GM12865 (cell line): ENCODE data around the gene MYBL2.
A peak's percentile ranks its signal among the peaks of the same experiment; 100 is the strongest.

Source experiments
- DNase-seq: peaks from one replicate; pipeline ENCODE4 v3.0.0; 2010; ENCODE audit warnings: low read depth
- H3K4me3 ChIP-seq: 2 replicates; pipeline ENCODE4 v1.5.1; 2011; ENCODE audit warnings: mild to moderate bottlenecking, low read depth, low read length, control low read depth
- CTCF ChIP-seq: IDR thresholded peaks from 2 replicates; pipeline ENCODE4 v1.5.1; 2011; ENCODE audit warnings: low read length, control low read depth, low read depth, inconsistent platforms; ENCODE audit not compliant: insufficient read depth; ENCODE audit errors: missing control alignments

The MYBL2 gene

DNA sequence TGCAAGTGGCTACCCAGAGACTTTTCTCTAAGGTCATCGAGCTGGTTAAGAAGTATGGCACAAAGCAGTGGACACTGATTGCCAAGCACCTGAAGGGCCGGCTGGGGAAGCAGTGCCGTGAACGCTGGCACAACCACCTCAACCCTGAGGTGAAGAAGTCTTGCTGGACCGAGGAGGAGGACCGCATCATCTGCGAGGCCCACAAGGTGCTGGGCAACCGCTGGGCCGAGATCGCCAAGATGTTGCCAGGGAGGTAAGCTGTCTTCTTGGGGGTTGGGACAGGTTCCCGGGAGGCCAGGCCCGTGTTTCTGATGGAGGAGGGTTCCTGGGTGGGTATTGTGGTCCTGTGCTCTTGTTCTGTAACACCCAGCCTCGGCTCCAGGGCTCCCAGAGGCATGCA, 19.9 kb downstream of the MYBL2 start:
- no peak for TF ChIP-seq CTCF
- no peak for DNase-seq
- no peak overlapping the region for H3K4me3 ChIP-seq

DNA sequence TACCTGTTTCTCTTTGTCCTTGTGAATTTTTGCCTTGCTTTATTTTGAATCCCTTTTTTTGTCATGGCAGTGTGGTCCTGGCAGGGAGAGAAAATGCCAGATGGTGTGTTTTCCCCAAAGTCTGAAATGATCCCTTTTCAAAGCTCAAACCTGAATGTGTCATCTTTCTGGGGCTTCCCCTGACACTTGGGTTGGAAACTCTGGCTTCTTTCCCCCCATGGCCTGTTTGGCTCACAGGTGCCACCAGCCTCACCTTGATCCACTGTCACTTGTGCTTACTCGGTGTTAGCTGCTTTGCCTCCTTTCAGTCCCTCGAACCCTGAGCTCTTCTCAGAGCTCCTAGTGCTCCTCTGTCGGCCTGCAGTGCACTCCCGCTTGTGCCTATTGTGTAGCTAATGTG, 22.3 kb downstream of the MYBL2 start:
- DNase-seq, result no peak
- H3K4me3 ChIP-seq, result no peak overlapping the region
- TF ChIP-seq CTCF, result no peak

- no peak overlapping the region for H3K4me3 ChIP-seq
- no peak for TF ChIP-seq CTCF
- no peak for DNase-seq
These were observed 24.2 kb downstream of the MYBL2 start for GRCh38 chr20:43690943-43691598.

DNA sequence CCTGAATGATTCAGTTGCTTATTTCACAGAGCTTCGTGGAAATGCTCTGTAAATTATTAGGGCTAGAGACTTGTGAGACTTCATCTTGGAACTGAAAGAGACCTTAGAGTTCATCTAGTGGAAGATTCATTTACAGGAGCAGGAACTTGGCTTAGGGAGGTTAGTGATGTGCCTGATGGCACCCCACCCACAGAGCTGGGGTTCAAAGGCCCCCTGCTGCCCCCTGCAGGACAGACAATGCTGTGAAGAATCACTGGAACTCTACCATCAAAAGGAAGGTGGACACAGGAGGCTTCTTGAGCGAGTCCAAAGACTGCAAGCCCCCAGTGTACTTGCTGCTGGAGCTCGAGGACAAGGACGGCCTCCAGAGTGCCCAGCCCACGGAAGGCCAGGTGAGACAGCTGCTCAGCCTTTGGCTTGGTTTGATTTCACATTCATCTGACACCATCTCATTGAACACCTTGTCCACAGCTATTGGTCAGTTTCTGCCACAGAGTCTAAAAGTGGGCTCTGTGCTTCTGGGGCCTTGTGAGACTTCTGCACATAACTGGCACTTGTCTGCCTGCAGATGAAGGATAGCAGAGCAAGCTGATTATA, 25.1 kb downstream of the MYBL2 start:
- peak; percentile 78 for DNase-seq
- peak; percentile 84 for TF ChIP-seq CTCF

DNA sequence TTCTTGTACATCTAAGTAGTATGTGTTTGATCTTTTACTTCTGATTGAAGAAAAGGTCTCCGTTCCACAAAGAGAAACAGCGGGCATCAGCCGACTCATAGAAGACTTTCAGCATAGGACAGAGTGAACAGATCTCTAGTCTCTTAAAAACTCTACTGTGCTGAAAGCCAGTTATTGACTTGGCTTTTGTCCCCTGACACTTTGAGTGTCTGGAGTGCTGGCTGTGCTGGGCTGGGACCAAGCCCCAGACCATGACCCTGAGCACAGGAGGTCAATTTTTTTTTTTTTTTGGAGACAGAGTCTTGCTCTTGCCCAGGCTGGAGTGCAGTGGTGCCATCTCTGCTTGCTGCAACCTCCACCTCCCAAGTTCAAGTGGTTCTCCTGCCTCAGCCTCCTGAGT, 27.8 kb downstream of the MYBL2 start:
- no peak for TF ChIP-seq CTCF
- H3K4me3 ChIP-seq, result no peak overlapping the region
- no peak for DNase-seq

More for the DNA sequence above, 25.1 kb downstream of the MYBL2 start:
- no peak overlapping the region for H3K4me3 ChIP-seq

DNA sequence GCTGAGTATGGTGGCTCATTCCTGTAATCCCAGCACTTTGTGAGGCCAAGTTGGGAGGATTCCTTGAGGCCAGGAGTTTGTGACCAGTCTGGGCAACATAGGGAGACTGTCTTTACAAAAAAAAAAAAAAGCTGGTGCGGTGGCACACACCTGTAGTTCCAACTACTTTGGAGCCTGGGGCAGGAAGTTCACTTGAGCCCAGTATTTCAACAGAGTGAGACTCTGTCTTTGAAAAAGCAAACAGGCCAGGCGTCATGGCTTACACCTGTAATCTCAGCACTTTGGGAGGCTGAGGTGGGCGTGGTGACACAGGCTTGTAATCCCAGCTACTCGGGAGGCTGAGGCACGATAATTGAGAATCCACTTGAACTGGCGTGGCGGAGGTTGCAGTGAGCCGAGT, 28.7 kb downstream of the MYBL2 start:
- no peak for DNase-seq
- no peak overlapping the region for H3K4me3 ChIP-seq
- TF ChIP-seq CTCF, result no peak
